Neural progenitor cell (in vitro differentiated cells): ENCODE data around the gene IL23R. TPM values are rescaled to one million over a fixed set of nuclear protein-coding genes. Genes with fewer than 3 reads are reported as not detected.

Experiments used
- DNase-seq: peaks from one replicate; pipeline ENCODE4 v3.0.0-alpha.2; 2016; ENCODE audit warnings: low spot score
- H2AFZ ChIP-seq: fragments of 200-600 bp; sonication (generic); replicated peaks from 2 replicates; pipeline ENCODE4 v1.6.1; 2016; ENCODE audit warnings: antibody characterized with exemption
- H3F3A ChIP-seq: fragments of 200-600 bp; sonication (generic); 2 replicates; pipeline ENCODE4 v1.6.1; 2016; ENCODE audit warnings: antibody characterized with exemption, low read depth
- H3K27ac ChIP-seq: fragments of 200-600 bp; sonication (generic); 2 replicates; pipeline ENCODE4 v1.5.1; 2016; ENCODE audit warnings: mild to moderate bottlenecking
- H3K27me3 ChIP-seq: fragments of 200-600 bp; sonication (generic); 2 replicates; pipeline ENCODE4 v1.6.1; 2016; ENCODE audit warnings: mild to moderate bottlenecking, moderate library complexity
- H3K36me3 ChIP-seq: fragments of 200-600 bp; sonication (generic); 2 replicates; pipeline ENCODE4 v1.5.1; 2016
- H3K4me1 ChIP-seq: fragments of 200-600 bp; sonication (generic); 2 replicates; pipeline ENCODE4 v1.6.1; 2016; ENCODE audit warnings: mixed run types
- H3K4me2 ChIP-seq: fragments of 200-600 bp; sonication (generic); 2 replicates; pipeline ENCODE4 v1.6.1; 2016
- H3K4me3 ChIP-seq: fragments of 200-600 bp; sonication (generic); 2 replicates; pipeline ENCODE4 v1.5.1; 2016
- H3K79me2 ChIP-seq: fragments of 200-600 bp; sonication (generic); 2 replicates; pipeline ENCODE4 v1.6.1; 2016; ENCODE audit warnings: low read depth
- H3K9ac ChIP-seq: fragments of 200-600 bp; sonication (generic); 2 replicates; pipeline ENCODE4 v1.6.1; 2016
- H3K9me3 ChIP-seq: fragments of 200-600 bp; sonication (generic); 2 replicates; pipeline ENCODE4 v1.5.1; 2016; ENCODE audit warnings: low read depth
- H4K20me1 ChIP-seq: fragments of 200-600 bp; sonication (generic); 2 replicates; pipeline ENCODE4 v1.6.1; 2016; ENCODE audit warnings: low read depth
- H3K27ac Mint-ChIP-seq: 3 replicates; pipeline ENCODE4 v1.8.0; 2021; ENCODE audit warnings: mixed read lengths
- H3K27me3 Mint-ChIP-seq: 2 replicates; pipeline ENCODE4 v1.8.0; 2022; ENCODE audit warnings: low read depth, mild to moderate bottlenecking, inconsistent platforms, moderate library complexity, mixed read lengths; ENCODE audit not compliant: insufficient read depth
- H3K36me3 Mint-ChIP-seq: 3 replicates; pipeline ENCODE4 v1.8.0; 2021; ENCODE audit warnings: mixed read lengths
- H3K4me1 Mint-ChIP-seq: 3 replicates; pipeline ENCODE4 v1.8.0; 2021; ENCODE audit warnings: mixed read lengths
- H3K4me3 Mint-ChIP-seq: 3 replicates; pipeline ENCODE4 v1.8.0; 2021; ENCODE audit warnings: mild to moderate bottlenecking, moderate library complexity, mixed read lengths
- H3K9me3 Mint-ChIP-seq: 3 replicates; pipeline ENCODE4 v1.8.0; 2020; ENCODE audit warnings: mixed read lengths
- CTCF ChIP-seq: fragments of 200-600 bp; sonication (generic); IDR thresholded peaks from 2 replicates; pipeline ENCODE4 v1.5.1; 2017; ENCODE audit warnings: antibody characterized with exemption, mild to moderate bottlenecking
- EZH2 ChIP-seq: fragments of 200-600 bp; sonication (generic); IDR thresholded peaks from 2 replicates; pipeline ENCODE4 v1.6.1; 2017; ENCODE audit warnings: antibody characterized with exemption, mild to moderate bottlenecking, moderate library complexity
- EZH2phosphoT487 ChIP-seq: fragments of 200-600 bp; sonication (generic); IDR thresholded peaks from 2 replicates; pipeline ENCODE4 v1.6.1; 2017; ENCODE audit warnings: antibody characterized with exemption
- total RNA-seq: library from RNA; depleted of rRNA; stranded (reverse); fragments of >200 nt; gene quantifications from 2 replicates; pipeline ENCODE4 v1.2.3, GENCODE V29; 2015; ENCODE audit warnings: low replicate concordance

Gene IL23R
- total RNA-seq, 1 donor from 2014 or later, result not detected

DNA sequence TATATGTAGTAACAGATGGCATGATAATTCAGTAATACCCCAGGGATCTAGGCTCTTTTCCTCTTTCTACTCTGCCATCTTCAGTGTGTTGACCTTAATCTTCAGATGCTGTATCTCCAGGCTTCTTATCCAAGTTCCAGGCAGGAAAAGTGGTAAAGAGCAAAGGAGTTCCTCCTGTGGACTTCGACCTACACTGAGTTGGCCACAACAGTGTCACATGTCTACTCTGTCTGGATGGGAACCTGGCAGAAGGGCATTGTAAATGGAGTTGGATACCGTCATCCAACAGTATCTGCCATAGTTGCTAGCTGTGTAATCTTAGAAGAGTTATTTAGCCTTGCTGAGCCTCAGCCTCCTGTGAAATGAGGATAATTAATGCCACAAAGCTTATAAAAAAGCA lies 21.9 kb downstream of the IL23R start:
- Mint-ChIP-seq H3K9me3 (no peaks in the 10 kb centered on the region), H3K27me3 (peaks cover 2% of the 10 kb centered on the region), H3K4me3 (no peak overlapping the region), H3K4me1 (no peaks in the 10 kb centered on the region), H3K27ac (no peak overlapping the region), H3K36me3 (no peaks in the 10 kb centered on the region)
- Histone ChIP-seq H3K27ac (no peak overlapping the region), H3K79me2 (no peaks in the 10 kb centered on the region), H3K36me3 (no peaks in the 10 kb centered on the region), H3K4me3 (no peak overlapping the region), H3K27me3 (no peaks in the 10 kb centered on the region), H2AFZ (no peak overlapping the region), H3K4me2 (no peak overlapping the region), H4K20me1 (no peaks in the 10 kb centered on the region), H3K9me3 (no peaks in the 10 kb centered on the region), H3K9ac (no peak overlapping the region), H3F3A (no peaks in the 10 kb centered on the region), H3K4me1 (no peaks in the 10 kb centered on the region)
- no peak for TF ChIP-seq EZH2
- no peak for DNase-seq

GRCh38 chr1:67189953-67190352 lies 23.7 kb downstream of the IL23R start:
- DNase-seq, result no peak
- no peak overlapping the region for H3K27ac ChIP-seq
- no peaks in the 10 kb centered on the region for H3K9me3 Mint-ChIP-seq
- no peaks in the 10 kb centered on the region for H3K79me2 ChIP-seq
- no peaks in the 10 kb centered on the region for H3K27me3 ChIP-seq
- no peak overlapping the region for H3K9ac ChIP-seq
- no peak overlapping the region for H2AFZ ChIP-seq
- no peak for TF ChIP-seq EZH2
- no peak for TF ChIP-seq EZH2phosphoT487
- no peak for TF ChIP-seq CTCF
- no peak overlapping the region for H3K27ac Mint-ChIP-seq
- peaks cover 9% of the 10 kb centered on the region for H3K4me1 ChIP-seq
- no peaks in the 10 kb centered on the region for H3K4me1 Mint-ChIP-seq
- no peaks in the 10 kb centered on the region for H3F3A ChIP-seq
- H3K36me3 ChIP-seq, result no peaks in the 10 kb centered on the region
- H3K4me3 Mint-ChIP-seq, result no peak overlapping the region
- H3K4me2 ChIP-seq, result no peak overlapping the region
- no peaks in the 10 kb centered on the region for H3K36me3 Mint-ChIP-seq
- no peak overlapping the region for H3K4me3 ChIP-seq
- no peaks in the 10 kb centered on the region for H3K27me3 Mint-ChIP-seq
- H3K9me3 ChIP-seq, result no peaks in the 10 kb centered on the region
- no peaks in the 10 kb centered on the region for H4K20me1 ChIP-seq

GRCh38 chr1:67190410-67190809 lies 24.2 kb downstream of the IL23R start:
- Histone ChIP-seq H3K4me1 (peaks cover 9% of the 10 kb centered on the region), H2AFZ (no peak overlapping the region), H3K36me3 (no peaks in the 10 kb centered on the region), H4K20me1 (no peaks in the 10 kb centered on the region), H3K27me3 (no peaks in the 10 kb centered on the region), H3F3A (no peaks in the 10 kb centered on the region), H3K79me2 (no peaks in the 10 kb centered on the region), H3K9ac (no peak overlapping the region), H3K27ac (no peak overlapping the region), H3K9me3 (no peaks in the 10 kb centered on the region), H3K4me3 (no peak overlapping the region), H3K4me2 (no peak overlapping the region)
- H3K27me3 Mint-ChIP-seq, result no peaks in the 10 kb centered on the region
- no peaks in the 10 kb centered on the region for H3K9me3 Mint-ChIP-seq
- H3K27ac Mint-ChIP-seq, result no peak overlapping the region
- H3K4me1 Mint-ChIP-seq, result peaks cover 1% of the 10 kb centered on the region
- no peak for DNase-seq
- TF ChIP-seq EZH2phosphoT487, result no peak
- no peak for TF ChIP-seq CTCF
- no peak for TF ChIP-seq EZH2
- H3K36me3 Mint-ChIP-seq, result no peaks in the 10 kb centered on the region
- no peak overlapping the region for H3K4me3 Mint-ChIP-seq

- TF ChIP-seq EZH2 (no peak), EZH2phosphoT487 (no peak), CTCF (no peak)
- H3K9me3 ChIP-seq, result no peaks in the 10 kb centered on the region
- no peak overlapping the region for H3K27ac ChIP-seq
- Mint-ChIP-seq H3K27me3 (no peaks in the 10 kb centered on the region), H3K4me3 (no peak overlapping the region), H3K9me3 (no peaks in the 10 kb centered on the region), H3K27ac (no peak overlapping the region), H3K4me1 (peaks cover 3% of the 10 kb centered on the region), H3K36me3 (no peaks in the 10 kb centered on the region)
- H3K4me2 ChIP-seq, result no peak overlapping the region
- no peak for DNase-seq
- no peak overlapping the region for H3K4me3 ChIP-seq
- H2AFZ ChIP-seq, result no peak overlapping the region
- no peaks in the 10 kb centered on the region for H3F3A ChIP-seq
- peaks cover 9% of the 10 kb centered on the region for H3K4me1 ChIP-seq
- H3K9ac ChIP-seq, result no peak overlapping the region
- no peaks in the 10 kb centered on the region for H3K36me3 ChIP-seq
- no peaks in the 10 kb centered on the region for H3K79me2 ChIP-seq
- no peaks in the 10 kb centered on the region for H3K27me3 ChIP-seq
- no peaks in the 10 kb centered on the region for H4K20me1 ChIP-seq
These were observed 24.7 kb downstream of the IL23R start for GRCh38 chr1:67190942-67191341.
